ENCODE results near the gene HSD3B7.

HSD3B7 gene

GRCh38 chr16:30986129-30986991, 1.4 kb downstream of the HSD3B7 start:
- no peak for TF ChIP-seq CTCF (IDR thresholded peaks at IDR 0.05; ENCODE audit: low read depth, low read length)
- H3K4me3 ChIP-seq (ENCODE audit: low read depth, low read length): no peak overlapping the region
- no peak for DNase-seq (ENCODE audit: low read depth, low spot score)
- in situ Hi-C loops (cut with HindIII; ENCODE audit: low sequenced_read_pairs): no loop called here

GRCh38 chr16:30987581-30988190, 2.7 kb downstream of the HSD3B7 start:
- DNase-seq (ENCODE audit: low read depth, low spot score): no peak
- H3K4me3 ChIP-seq (ENCODE audit: low read depth, low read length): no peak overlapping the region
- in situ Hi-C loops (cut with HindIII; ENCODE audit: low sequenced_read_pairs): no loop called here

GRCh38 chr16:30989469-30990047, 4.6 kb downstream of the HSD3B7 start:
- TF ChIP-seq CTCF (IDR thresholded peaks at IDR 0.05; ENCODE audit: low read depth, low read length): no peak
- in situ Hi-C loops (cut with HindIII; ENCODE audit: low sequenced_read_pairs): no loop called here
- H3K4me3 ChIP-seq (ENCODE audit: low read depth, low read length): no peak overlapping the region
- no peak for DNase-seq (ENCODE audit: low read depth, low spot score)

More at GRCh38 chr16:30987581-30988190, 2.7 kb downstream of the HSD3B7 start:
- no peak for TF ChIP-seq CTCF (IDR thresholded peaks at IDR 0.05; ENCODE audit: low read depth, low read length)

GRCh38 chr16:30990105-30990504, 5.1 kb downstream of the HSD3B7 start:
- in situ Hi-C loops (cut with HindIII; ENCODE audit: low sequenced_read_pairs): no loop called here
- no peak for DNase-seq (ENCODE audit: low read depth, low spot score)
- no peak for TF ChIP-seq CTCF (IDR thresholded peaks at IDR 0.05; ENCODE audit: low read depth, low read length)
- no peak overlapping the region for H3K4me3 ChIP-seq (ENCODE audit: low read depth, low read length)

GRCh38 chr16:30991052-30991451, 6.0 kb downstream of the HSD3B7 start:
- in situ Hi-C loops (cut with HindIII; ENCODE audit: low sequenced_read_pairs): no loop called here
- H3K4me3 ChIP-seq (ENCODE audit: low read depth, low read length): no peak overlapping the region
- no peak for DNase-seq (ENCODE audit: low read depth, low spot score)
- TF ChIP-seq CTCF (IDR thresholded peaks at IDR 0.05; ENCODE audit: low read depth, low read length): no peak

- TF ChIP-seq CTCF (IDR thresholded peaks at IDR 0.05; ENCODE audit: low read depth, low read length): no peak
- H3K4me3 ChIP-seq (ENCODE audit: low read depth, low read length): no peak overlapping the region
- in situ Hi-C loops (cut with HindIII; ENCODE audit: low sequenced_read_pairs): no loop called here
- DNase-seq (ENCODE audit: low read depth, low spot score): no peak
Observed at GRCh38 chr16:30992276-30992780, 7.3 kb downstream of the HSD3B7 start.

Measured in astrocyte of the spinal cord (primary cell).